Occipital lobe (tissue), 2 donors: Measurements from ENCODE around the gene GPS1. TPM values are rescaled to one million over a fixed set of nuclear protein-coding genes. Genes with fewer than 3 reads are reported as not detected.

ENCODE experiments used
- DNase-seq: peaks from one replicate; lab custom pipeline; 2025; lab: John Stamatoyannopoulos, UW
- total RNA-seq: library from RNA; depleted of rRNA; stranded (reverse); fragments of >200 nt; gene quantifications from one replicate; pipeline ENCODE4 v1.2.3, GENCODE V29; 2014

The GPS1 gene
- total RNA-seq, 1 donor from 2014 or later = 64.4 TPM

DNA sequence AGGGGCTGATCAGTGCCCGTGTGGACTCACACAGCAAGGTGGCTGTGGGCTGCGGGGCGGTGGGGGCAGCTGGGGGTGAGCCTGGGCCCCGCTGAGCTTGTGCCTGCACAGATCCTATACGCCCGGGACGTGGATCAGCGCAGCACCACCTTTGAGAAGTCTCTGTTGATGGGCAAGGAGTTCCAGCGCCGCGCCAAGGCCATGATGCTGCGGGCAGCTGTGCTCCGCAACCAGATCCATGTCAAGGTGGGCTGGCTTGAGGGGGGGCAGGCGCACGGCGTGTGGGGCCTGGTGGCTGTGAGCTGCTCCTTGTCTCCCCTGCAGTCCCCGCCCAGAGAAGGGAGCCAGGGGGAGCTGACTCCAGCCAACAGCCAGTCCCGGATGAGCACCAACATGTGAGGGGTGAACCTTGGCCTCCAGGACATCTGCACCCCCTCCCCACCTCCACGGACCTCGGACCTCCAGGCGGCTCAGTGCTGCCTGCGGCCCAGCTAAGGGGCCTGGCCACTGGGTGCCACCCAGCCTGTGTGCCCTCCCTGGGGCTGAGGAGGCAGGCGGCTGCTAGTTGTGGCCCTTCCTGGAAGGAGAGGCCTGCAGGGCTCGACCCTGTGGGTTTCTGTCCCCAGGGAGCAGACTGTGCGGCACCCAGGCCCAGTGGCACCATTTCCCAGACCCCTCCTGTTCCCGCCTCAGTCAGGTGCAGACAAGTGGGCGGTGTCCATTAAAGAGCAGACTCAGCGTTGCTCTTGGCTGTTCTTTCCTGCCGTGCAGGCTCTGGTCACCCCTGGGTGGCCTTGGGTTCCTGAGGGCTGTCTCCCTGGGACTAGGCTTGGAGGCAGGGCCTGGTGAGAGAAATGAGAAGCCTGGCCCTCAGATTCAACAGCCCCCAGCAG is 5.3 kb downstream of the GPS1 start:
- DNase-seq = no peak

DNA sequence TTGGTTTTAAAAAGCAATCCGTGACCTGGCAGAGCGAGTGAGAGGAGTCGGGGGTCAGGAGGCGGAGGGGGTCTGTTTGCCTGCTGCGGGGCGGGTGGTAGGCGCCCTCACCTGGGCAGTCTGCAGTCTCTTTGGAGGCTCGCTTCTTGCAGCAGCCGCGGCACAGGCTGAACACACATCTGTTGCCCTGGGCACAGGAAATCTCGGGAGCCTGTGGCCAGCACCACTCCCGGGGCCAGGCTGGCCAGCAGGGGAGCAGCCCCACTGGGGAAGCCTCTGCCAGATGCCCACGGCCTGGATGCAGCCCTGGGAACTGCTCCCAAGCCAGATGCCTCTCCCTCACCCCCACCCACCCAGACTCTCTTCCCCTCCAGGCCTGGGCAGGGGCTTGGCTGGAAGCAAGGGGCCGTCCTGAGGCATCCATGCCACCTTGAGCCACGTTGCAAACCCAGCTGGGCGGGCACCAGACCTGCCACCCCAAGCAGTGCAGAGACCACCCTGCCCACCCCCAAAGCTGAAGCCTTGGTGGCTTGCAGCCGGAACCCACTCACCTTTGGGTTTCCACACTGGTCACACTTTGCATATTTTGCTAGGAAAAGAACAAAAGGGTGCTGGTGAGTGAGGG is 6.6 kb downstream of the GPS1 start:
- no peak for DNase-seq

- no peak for DNase-seq
Measured at GRCh38 chr17:82058855-82059249, 7.2 kb downstream of the GPS1 start.

- DNase-seq = no peak
Measured at GRCh38 chr17:82059272-82060000, 7.7 kb downstream of the GPS1 start.

DNA sequence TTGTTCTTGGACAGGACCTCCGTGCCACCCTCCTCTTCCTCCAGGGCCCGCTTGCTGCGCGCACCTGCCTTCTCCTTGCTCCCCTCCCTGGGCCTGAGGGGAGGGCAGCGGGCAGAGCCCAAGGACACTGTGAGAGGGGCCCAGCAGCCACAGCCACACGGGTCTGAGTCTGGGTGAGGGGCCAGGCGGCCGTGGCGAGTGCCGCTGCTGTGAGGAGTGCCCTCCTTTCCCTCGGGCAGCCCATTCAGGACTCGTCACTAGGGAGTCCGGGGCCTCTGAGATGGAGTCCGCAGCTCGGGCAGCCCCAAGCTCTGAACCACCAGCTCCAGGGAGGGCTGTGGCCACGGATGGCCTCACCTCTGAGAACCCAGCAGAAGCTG is 8.3 kb downstream of the GPS1 start:
- DNase-seq = no peak

GRCh38 chr17:82060614-82061013 is 8.9 kb downstream of the GPS1 start:
- DNase-seq = no peak

DNA sequence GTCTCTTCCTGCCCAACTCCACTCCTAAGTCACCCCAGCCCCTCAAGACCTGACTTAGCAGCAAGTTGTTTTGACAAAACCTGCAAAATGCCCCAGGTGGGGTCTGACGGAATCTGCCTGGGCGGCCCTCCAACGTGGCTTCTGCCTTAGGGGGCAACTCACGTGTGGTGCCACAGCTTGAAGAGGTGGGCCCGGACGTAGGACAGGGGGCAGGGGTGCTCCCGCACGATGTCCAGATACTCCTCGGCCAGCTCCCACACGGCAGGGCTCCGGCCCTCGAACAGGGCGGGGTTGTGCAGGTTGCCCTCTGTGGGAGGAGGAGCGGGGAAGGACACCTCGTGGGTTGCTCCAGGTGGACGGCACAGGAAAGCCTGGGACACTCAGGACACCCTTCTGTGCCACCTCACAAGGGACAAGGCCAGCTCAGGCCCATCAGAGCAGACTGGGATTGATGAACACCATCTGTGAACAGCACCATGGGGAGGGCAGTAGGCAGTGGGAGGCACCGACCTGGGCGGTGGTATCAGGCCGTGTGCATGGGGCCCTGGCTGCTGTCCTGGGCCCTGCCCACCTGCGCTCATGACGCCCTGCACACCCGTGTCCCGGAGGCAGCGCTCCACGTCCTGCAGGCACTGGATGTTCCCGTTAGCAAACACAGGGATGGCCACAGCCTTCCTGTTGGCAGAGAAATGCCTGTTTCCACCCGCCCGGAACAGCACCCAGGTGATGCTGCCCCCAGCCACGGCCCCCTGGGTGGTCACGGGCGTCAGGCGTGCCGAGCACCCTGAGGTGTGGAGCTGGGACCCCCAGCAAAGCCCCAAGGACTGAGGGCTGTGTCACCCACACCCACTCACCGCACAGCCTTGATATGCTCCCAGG is 9.6 kb downstream of the GPS1 start:
- DNase-seq = no peak

DNA sequence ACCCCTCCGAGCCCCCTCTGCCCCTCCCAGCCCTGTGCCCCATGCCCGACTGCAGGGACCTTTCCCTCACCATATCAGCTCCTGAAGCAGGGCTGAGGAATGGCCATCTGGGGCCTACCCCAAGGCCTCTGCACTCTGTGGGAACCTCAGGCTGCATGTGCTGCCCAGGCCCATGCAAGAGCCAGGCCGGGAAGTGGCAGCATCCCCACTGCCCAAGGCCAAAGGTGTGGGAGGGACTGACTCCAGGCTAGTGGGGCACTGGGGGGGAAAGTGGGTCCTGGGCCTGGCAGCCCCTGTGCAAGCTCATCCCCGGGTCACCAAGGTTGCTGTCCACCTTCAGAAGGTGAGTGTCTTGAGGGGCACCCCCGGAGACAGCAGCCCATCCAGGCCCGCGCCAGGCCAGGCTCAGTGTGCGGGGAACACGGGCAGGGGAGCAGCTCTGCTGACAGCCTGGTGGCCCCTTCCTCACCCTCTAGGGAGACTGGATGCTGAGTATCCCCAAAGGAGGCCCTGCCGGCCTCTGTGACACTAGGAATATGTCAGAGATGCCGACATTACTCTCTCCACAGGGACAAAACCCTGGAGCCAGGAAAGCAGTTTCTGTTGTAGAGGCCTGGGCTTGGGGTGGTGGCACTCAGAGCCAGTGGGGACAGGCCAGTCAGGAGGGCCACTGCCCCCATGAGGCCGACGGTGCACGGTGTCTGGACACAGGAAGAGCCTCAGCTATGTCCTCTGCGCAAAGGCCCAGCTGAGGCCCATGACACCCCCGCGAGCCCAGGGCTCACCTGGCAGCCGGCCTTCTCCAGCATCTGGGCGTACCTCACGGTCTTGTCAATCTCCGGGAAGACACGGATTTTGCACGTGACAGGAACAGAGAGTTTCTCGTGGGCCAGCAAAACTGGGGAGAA is 10.6 kb downstream of the GPS1 start:
- DNase-seq = no peak

DNA sequence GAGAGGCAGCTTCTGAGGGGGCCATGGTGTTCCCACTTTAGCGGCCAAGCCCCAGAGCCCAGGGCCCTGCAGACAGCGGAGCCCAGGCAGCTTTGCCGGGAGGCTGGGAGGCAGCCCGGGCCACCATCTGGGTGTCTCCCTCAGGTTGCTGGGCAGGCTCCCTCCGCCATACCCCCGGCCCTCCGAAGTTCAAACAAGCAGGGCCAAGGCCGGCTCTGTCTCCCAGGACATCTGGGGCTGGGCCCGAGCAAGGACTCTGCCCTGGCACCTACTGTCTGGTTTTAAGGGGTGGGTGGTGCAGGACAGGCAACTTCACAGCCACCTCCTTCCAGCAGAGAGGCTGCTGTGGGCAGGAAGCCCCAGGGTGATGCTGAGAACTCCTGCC is 11.3 kb downstream of the GPS1 start:
- DNase-seq = no peak

DNA sequence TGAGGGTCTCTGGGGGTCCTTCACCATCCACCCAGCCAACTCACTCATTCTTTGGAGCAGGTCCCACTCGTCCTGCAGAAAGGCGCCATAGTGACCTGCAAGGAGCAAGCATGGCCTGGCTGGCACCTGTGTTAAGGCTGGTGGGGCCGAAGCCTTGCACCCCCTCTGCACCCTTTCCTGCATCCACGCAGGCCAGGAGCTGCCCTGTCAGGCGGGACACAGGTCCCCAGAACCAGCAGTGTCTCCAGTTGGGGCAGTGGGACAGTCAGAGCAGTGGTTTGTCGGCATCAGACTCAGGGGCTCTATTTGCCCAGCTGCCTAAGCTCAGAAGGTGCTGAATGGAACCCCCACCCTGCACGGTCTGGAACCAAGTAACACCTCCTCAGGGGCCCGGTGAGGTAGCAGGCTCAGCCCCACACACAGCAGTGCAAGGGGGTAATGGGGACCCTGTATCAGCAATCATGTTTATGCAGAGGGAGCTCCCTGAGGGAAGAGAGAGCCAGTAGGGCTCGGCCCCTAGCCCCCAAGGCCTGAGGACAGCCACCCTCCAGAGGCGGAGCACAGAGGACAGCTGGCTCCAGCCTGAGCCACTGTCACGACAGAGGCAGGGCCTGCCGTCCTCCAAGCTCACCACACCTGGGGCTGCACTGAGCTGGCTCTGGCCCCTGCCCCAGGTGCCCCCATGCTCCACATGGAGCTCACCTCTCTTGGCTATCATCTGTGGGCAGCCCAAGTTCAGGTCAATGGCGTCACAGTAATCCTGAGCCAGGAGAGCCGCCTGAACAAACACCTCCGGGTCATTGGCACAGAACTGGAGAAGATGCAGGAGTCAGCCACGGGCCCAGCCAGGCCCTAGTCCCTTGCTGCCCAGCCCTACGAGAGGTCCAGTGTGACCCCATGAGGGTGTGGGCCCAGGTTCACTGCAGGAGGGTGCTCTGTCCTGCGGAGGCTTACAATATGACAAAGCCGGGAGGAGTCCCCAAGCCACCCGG is 12.0 kb downstream of the GPS1 start:
- no peak for DNase-seq

GRCh38 chr17:82064433-82065192 is 12.9 kb downstream of the GPS1 start:
- DNase-seq = no peak

GRCh38 chr17:82065193-82065637 is 13.5 kb downstream of the GPS1 start:
- DNase-seq = no peak

DNA sequence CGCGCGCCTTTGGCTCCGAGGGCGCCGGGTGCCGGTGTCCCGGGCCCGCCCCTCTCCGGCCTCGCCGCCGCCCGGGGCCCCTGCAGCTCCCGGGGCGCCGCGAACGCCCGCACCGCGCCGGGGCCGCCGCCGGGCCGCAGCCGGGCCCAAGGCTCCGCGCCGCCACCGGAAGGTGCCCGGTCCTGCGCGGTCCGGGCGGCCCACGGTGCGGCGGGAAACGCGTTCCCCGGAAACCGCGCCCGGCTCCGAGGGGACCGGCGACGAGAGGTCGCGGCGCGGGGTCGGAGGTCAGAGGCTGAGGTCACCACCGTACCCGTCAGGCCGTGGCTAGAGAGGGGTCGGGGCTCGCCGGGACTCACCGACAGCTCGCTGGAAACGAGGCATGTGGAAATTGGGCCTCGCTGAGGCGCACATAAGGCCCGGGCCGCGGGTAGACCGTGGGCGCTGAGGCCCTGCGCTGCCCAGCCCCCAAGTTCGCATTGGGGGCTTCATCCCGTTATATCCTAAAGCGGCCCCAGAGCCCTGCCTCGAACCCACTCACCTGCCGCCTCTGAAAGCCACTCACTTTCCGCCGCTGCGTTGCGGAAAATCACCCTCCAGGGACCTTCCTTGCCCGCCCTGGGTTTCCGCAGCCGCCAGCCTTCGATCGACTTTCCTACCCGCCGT is 14.1 kb downstream of the GPS1 start, which contains the start of gene DUS1L:
TSS of gene DUS1L (minus strand) at position 167 of the 666 bp plus-strand sequence. CDS start 745 bp downstream, outside the sequence.
- DNase-seq = peak; percentile 30

GRCh38 chr17:82070611-82071010 is 18.9 kb downstream of the GPS1 start:
- DNase-seq = no peak

DNA sequence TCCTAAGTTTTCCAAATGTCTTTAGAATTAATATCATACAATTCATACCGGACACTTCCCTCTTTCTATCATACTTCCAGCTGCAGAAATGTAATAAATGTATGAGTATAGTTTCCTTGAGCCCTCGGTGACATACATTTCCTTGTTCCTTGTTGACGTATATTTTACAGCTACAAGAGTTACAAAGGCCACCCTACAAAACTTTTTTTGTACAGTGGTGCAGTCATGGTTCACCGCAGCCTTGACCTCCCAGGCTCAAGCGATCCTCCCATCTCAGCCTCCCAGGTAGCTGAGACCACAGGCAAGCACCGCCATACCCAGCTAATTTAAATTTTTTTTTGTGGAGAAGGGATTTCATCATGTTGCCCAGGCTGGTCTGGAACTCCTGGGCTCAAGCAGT is 21.1 kb downstream of the GPS1 start:
- no peak for DNase-seq

- no peak for DNase-seq
Measured at GRCh38 chr17:82073446-82073845, 21.7 kb downstream of the GPS1 start.

GRCh38 chr17:82076018-82076784 is 24.5 kb downstream of the GPS1 start:
- no peak for DNase-seq
